ENCODE data around the gene PRR33.

The PRR33 gene

GRCh38 chr11:1919391-1920127 lies 27.9 kb upstream of the PRR33 start, which contains the start of gene TNNT3:
Gene TNNT3 (plus strand): TSS chr11:1919703. CDS start chr11:1922875, 3,172 bp downstream.
- Histone ChIP-seq H3K4me3 (ENCODE audit: low read depth, low read length) (no peak within 1 kb of the TSS), H3K27me3 (ENCODE audit: control insufficient read depth, insufficient read depth, low read length) (no peaks in the 10 kb centered on the region), H3K9ac (ENCODE audit: low read depth, low read length) (no peak within 1 kb of the TSS), H3K4me1 (ENCODE audit: control insufficient read depth, insufficient read depth, low read length) (no peaks in the 10 kb centered on the region), H3K9me3 (ENCODE audit: control insufficient read depth, insufficient read depth, low read length) (no peaks in the 10 kb centered on the region), H3K36me3 (ENCODE audit: control insufficient read depth, insufficient read depth, low read length) (no peaks in the 10 kb centered on the region)

DNA sequence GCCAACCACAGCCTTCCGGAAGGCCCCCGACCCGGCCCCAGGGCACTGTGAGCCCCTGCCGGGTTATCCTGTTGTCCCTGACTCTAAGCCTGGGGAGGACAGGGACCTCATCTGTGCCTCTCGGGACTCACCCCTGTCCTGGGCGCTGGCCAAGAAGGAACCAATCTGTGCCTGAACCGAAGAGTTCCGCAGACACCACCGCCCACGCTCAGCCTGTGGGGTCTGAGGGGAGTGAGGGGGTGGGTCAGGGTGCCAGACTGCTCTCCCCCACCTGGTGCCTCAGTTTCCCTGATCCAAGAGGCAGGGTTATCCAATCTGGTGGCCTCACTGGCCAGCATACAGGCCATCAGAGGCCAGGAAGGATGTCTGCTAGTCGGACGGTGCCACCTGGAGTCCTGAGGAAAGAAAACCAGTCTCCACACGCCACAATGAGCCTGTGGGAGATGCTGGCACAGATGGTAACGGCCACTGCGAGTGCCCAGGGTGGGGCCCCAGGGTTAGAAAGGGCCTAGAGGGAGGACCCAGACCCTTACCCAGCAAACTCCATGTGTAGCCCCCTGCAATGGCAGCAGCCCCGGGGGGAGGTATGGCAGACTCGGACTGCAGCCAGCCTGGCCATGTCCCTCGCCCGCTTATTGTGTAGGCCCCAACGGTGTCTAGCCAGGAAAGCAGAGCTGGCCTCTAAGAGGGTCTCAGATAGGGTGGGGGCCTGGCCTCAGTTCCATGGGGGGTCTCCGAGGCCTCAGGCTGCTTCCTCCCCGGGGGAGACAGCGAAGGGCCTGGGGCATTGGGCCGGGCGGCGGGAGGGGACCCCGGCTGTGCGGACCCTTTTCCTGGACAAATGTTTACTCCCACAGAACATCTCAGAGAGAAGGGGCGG lies 27.0 kb upstream of the PRR33 start:
- Histone ChIP-seq H3K27me3 (ENCODE audit: control insufficient read depth, insufficient read depth, low read length) (no peaks in the 10 kb centered on the region), H3K9ac (ENCODE audit: low read depth, low read length) (no peak overlapping the region), H3K4me1 (ENCODE audit: control insufficient read depth, insufficient read depth, low read length) (no peaks in the 10 kb centered on the region), H3K36me3 (ENCODE audit: control insufficient read depth, insufficient read depth, low read length) (no peaks in the 10 kb centered on the region), H3K4me3 (ENCODE audit: low read depth, low read length) (no peak overlapping the region), H3K9me3 (ENCODE audit: control insufficient read depth, insufficient read depth, low read length) (no peaks in the 10 kb centered on the region)

DNA sequence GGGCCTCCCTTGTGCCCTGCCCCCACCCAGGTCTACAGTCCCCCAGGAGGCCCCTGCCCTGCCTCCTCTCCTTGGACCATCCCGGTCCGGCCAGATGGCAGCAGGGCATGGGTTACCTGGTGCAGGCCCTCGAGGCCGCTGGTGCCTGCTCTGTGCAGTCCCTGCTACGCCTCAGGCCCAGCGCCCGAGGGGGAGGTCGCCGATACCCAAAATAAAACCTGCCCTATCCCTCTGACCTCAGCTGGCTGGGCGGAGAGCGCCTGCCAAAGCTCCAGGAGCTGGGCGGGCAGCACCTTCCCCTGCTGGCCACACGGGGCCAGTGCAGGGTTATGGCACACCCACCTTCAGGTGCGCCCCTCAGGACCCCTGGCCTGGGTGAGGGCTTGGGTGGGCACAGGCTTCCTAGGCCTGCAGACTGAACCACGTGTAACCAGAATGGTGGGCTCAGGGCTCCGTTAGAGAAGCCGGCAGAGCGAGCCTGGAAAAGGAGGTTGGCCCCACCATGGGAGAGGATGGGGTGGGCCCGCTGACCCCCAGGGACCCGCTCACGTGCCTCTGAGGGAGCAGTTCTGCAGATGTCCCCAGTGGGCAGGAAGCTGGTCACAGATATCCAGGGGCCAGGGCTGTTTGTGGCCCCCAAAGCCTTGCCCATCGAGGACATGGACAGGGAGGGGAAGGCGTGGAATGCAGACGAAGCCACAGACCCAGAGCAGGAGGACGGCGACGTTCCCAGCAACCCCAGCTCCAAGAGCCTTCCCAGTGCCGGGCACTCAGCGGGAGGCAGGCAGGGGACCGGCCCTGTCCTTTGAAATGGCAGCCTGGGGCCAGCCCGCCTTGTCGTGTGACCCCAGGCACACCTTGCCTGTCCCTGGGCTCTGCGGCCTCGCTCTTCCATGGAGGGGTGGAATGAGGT lies 26.1 kb upstream of the PRR33 start:
- Histone ChIP-seq H3K4me3 (ENCODE audit: low read depth, low read length) (no peak overlapping the region), H3K27me3 (ENCODE audit: control insufficient read depth, insufficient read depth, low read length) (no peaks in the 10 kb centered on the region), H3K36me3 (ENCODE audit: control insufficient read depth, insufficient read depth, low read length) (no peaks in the 10 kb centered on the region), H3K9me3 (ENCODE audit: control insufficient read depth, insufficient read depth, low read length) (no peaks in the 10 kb centered on the region), H3K4me1 (ENCODE audit: control insufficient read depth, insufficient read depth, low read length) (no peaks in the 10 kb centered on the region), H3K9ac (ENCODE audit: low read depth, low read length) (peak overlapping the region; percentile 24)

GRCh38 chr11:1916986-1917522 lies 25.4 kb upstream of the PRR33 start:
- Histone ChIP-seq H3K36me3 (ENCODE audit: control insufficient read depth, insufficient read depth, low read length) (no peaks in the 10 kb centered on the region), H3K9me3 (ENCODE audit: control insufficient read depth, insufficient read depth, low read length) (no peaks in the 10 kb centered on the region), H3K4me1 (ENCODE audit: control insufficient read depth, insufficient read depth, low read length) (no peaks in the 10 kb centered on the region), H3K4me3 (ENCODE audit: low read depth, low read length) (no peak overlapping the region), H3K9ac (ENCODE audit: low read depth, low read length) (peak overlapping the region; percentile 24), H3K27me3 (ENCODE audit: control insufficient read depth, insufficient read depth, low read length) (no peaks in the 10 kb centered on the region)

DNA sequence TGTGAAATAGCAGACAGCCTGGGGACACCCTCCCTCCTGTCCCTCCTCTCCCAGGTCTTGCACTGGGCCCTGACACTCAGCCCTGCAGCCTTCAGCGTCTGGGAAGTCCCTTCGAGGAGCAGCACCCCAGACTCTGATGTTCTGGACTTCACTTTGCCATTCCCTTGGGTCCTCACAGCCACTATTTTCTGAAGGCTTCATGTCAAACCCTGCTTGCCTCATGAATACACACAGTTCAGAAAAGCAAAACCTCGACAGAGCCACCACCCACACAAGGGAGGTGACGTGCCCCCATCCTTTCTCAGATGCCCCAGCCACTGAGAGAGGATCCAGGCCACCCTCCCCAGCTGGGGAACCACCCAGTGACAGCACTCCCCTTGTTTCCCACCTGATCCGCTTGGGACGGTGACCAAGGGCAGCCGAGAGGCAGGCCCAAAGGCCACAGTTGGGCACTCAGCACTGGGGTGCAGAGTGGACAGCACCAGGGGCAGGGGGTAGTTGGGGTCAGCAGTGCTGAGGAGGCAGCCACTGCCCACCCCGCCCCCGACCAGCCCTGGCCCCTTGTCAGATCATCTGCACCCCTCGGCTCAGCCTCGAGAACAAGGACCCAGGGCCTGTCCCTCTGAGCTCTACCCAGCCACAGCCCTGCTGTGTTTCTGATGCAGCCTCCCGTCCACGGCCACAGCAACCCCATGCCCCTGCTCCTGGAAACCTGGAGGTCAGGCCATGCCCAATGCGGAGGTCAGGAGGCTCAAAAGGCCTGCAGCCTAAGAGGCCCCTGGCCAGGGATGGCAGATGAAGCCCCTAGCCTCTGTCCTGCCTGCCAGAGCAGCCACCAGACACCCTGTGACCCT lies 24.7 kb upstream of the PRR33 start:
- Histone ChIP-seq H3K9me3 (ENCODE audit: control insufficient read depth, insufficient read depth, low read length) (no peaks in the 10 kb centered on the region), H3K27me3 (ENCODE audit: control insufficient read depth, insufficient read depth, low read length) (no peaks in the 10 kb centered on the region), H3K36me3 (ENCODE audit: control insufficient read depth, insufficient read depth, low read length) (no peaks in the 10 kb centered on the region), H3K4me1 (ENCODE audit: control insufficient read depth, insufficient read depth, low read length) (no peaks in the 10 kb centered on the region), H3K9ac (ENCODE audit: low read depth, low read length) (peak overlapping the region; percentile 24), H3K4me3 (ENCODE audit: low read depth, low read length) (no peak overlapping the region)

GRCh38 chr11:1915795-1916131 lies 24.1 kb upstream of the PRR33 start:
- Histone ChIP-seq H3K9me3 (ENCODE audit: control insufficient read depth, insufficient read depth, low read length) (no peaks in the 10 kb centered on the region), H3K9ac (ENCODE audit: low read depth, low read length) (no peak overlapping the region), H3K4me3 (ENCODE audit: low read depth, low read length) (no peak overlapping the region), H3K36me3 (ENCODE audit: control insufficient read depth, insufficient read depth, low read length) (no peaks in the 10 kb centered on the region), H3K4me1 (ENCODE audit: control insufficient read depth, insufficient read depth, low read length) (no peaks in the 10 kb centered on the region), H3K27me3 (ENCODE audit: control insufficient read depth, insufficient read depth, low read length) (no peaks in the 10 kb centered on the region)

GRCh38 chr11:1913271-1914060 lies 21.8 kb upstream of the PRR33 start:
- H3K9ac ChIP-seq (ENCODE audit: low read depth, low read length): no peak overlapping the region
- H3K27me3 ChIP-seq (ENCODE audit: control insufficient read depth, insufficient read depth, low read length): no peaks in the 10 kb centered on the region

GRCh38 chr11:1912289-1912878 lies 20.7 kb upstream of the PRR33 start:
- no peaks in the 10 kb centered on the region for H3K9me3 ChIP-seq (ENCODE audit: control insufficient read depth, insufficient read depth, low read length)
- H3K9ac ChIP-seq (ENCODE audit: low read depth, low read length): no peak overlapping the region
- H3K4me3 ChIP-seq (ENCODE audit: low read depth, low read length): no peak overlapping the region
- peaks cover 2% of the 10 kb centered on the region for H3K4me1 ChIP-seq (ENCODE audit: control insufficient read depth, insufficient read depth, low read length)
- H3K27me3 ChIP-seq (ENCODE audit: control insufficient read depth, insufficient read depth, low read length): no peaks in the 10 kb centered on the region
- H3K36me3 ChIP-seq (ENCODE audit: control insufficient read depth, insufficient read depth, low read length): no peaks in the 10 kb centered on the region

More at GRCh38 chr11:1913271-1914060, 21.8 kb upstream of the PRR33 start:
- Histone ChIP-seq H3K36me3 (ENCODE audit: control insufficient read depth, insufficient read depth, low read length) (no peaks in the 10 kb centered on the region), H3K4me3 (ENCODE audit: low read depth, low read length) (no peak overlapping the region), H3K9me3 (ENCODE audit: control insufficient read depth, insufficient read depth, low read length) (no peaks in the 10 kb centered on the region), H3K4me1 (ENCODE audit: control insufficient read depth, insufficient read depth, low read length) (peaks cover 2% of the 10 kb centered on the region)

- H3K4me1 ChIP-seq (ENCODE audit: control insufficient read depth, insufficient read depth, low read length): peaks cover 2% of the 10 kb centered on the region
Measured at GRCh38 chr11:1909524-1909923, 17.8 kb upstream of the PRR33 start.

DNA sequence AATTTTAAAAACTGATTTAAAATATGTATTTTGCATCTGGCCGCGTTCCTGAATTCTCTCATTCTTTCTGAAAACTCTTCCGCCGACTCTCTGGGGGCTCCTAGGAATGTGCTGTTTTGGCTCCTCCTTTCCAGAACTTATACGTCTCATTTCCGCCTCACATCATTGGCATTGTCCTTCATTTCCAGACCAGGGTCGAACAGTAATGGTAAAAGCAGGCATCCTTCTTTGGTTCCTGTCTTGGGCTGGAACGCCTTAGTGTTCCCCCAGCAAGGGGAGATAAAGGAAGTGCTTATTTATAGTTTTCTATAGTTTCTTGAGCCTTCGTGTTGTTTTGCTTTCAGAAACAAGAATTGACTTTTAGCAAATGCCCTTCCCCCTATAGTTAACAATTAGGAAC lies 16.9 kb upstream of the PRR33 start:
- H3K9ac ChIP-seq (ENCODE audit: low read depth, low read length): no peak overlapping the region
- no peaks in the 10 kb centered on the region for H3K27me3 ChIP-seq (ENCODE audit: control insufficient read depth, insufficient read depth, low read length)
- H3K4me3 ChIP-seq (ENCODE audit: low read depth, low read length): no peak overlapping the region
- H3K4me1 ChIP-seq (ENCODE audit: control insufficient read depth, insufficient read depth, low read length): peaks cover 2% of the 10 kb centered on the region
- no peaks in the 10 kb centered on the region for H3K9me3 ChIP-seq (ENCODE audit: control insufficient read depth, insufficient read depth, low read length)
- H3K36me3 ChIP-seq (ENCODE audit: control insufficient read depth, insufficient read depth, low read length): no peaks in the 10 kb centered on the region

More at GRCh38 chr11:1909524-1909923, 17.8 kb upstream of the PRR33 start:
- H3K36me3 ChIP-seq (ENCODE audit: control insufficient read depth, insufficient read depth, low read length): no peaks in the 10 kb centered on the region
- H3K9me3 ChIP-seq (ENCODE audit: control insufficient read depth, insufficient read depth, low read length): no peaks in the 10 kb centered on the region
- no peak overlapping the region for H3K9ac ChIP-seq (ENCODE audit: low read depth, low read length)
- no peak overlapping the region for H3K4me3 ChIP-seq (ENCODE audit: low read depth, low read length)
- no peaks in the 10 kb centered on the region for H3K27me3 ChIP-seq (ENCODE audit: control insufficient read depth, insufficient read depth, low read length)

Measured in iPS-15b (cell line).